Suprapubic skin (tissue), 3 donors: ENCODE results near the gene COL23A1.

Experiments
- EP300 ChIP-seq: sonication (generic); formaldehyde crosslinking; IDR thresholded peaks from one replicate; pipeline ENCODE4 v1.6.1; 2017; ENCODE audit warnings: antibody characterized with exemption
- POLR2A ChIP-seq, 2 donors: fragments of 450-650 bp; IDR thresholded peaks; one replicate each; pipeline ENCODE4 v1.6.1; 2017; ENCODE audit warnings: antibody characterized with exemption in 2 of 2, mild to moderate bottlenecking in 2 of 2, moderate library complexity in 2 of 2
- TF ChIP-seq, protein P1 (sequence below), 2 donors: fragments of 200-600 bp in 1 of 2; fragments of 450-650 bp in 1 of 2; sonication (generic) in 1 of 2; IDR thresholded peaks; one replicate each; pipeline ENCODE4 v1.5.1; 2016 to 2019; ENCODE audit warnings: antibody characterized with exemption in 2 of 2, mild to moderate bottlenecking in 1 of 2, moderate library complexity in 1 of 2

DNA sequence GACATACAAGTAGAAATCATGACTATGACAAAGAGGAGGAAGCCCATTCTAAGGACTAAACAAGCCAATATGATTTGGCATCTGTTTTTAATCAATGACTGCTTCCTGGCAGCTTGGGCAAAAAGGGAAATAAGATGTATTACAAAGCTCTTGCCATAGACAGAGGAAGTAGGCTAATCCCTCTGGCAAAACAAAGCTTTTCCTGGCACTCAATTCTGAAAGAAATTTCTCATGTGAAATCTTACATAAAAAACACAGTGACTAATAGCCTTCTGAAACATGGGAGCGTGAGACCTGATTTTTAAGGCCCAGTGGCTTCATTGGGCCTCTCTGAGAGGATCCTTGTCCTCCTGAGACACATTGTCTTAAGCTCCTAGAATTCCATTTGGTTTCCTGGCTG lies 93.6 kb downstream of the COL23A1 start:
- TF ChIP-seq, protein P1, sequence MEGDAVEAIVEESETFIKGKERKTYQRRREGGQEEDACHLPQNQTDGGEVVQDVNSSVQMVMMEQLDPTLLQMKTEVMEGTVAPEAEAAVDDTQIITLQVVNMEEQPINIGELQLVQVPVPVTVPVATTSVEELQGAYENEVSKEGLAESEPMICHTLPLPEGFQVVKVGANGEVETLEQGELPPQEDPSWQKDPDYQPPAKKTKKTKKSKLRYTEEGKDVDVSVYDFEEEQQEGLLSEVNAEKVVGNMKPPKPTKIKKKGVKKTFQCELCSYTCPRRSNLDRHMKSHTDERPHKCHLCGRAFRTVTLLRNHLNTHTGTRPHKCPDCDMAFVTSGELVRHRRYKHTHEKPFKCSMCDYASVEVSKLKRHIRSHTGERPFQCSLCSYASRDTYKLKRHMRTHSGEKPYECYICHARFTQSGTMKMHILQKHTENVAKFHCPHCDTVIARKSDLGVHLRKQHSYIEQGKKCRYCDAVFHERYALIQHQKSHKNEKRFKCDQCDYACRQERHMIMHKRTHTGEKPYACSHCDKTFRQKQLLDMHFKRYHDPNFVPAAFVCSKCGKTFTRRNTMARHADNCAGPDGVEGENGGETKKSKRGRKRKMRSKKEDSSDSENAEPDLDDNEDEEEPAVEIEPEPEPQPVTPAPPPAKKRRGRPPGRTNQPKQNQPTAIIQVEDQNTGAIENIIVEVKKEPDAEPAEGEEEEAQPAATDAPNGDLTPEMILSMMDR (IDR thresholded peaks at IDR 0.05), result no peak
- TF ChIP-seq EP300 (no peak), POLR2A (IDR thresholded peaks at IDR 0.05) (no peak)
